Activated CD4-positive, CD25-positive, alpha-beta regulatory T cell (primary cell): ENCODE results near the gene SLCO3A1.

Source experiments
- DNase-seq, 4 experiments: peaks; one replicate each; lab custom pipeline; 2025; lab: John Stamatoyannopoulos, UW

The SLCO3A1 gene

GRCh38 chr15:92003515-92004067 is 150.1 kb downstream of the SLCO3A1 start:
- no peak for DNase-seq

- DNase-seq, result no peak
These were observed 151.6 kb downstream of the SLCO3A1 start for GRCh38 chr15:92005154-92005553.

GRCh38 chr15:92006186-92007028 is 152.9 kb downstream of the SLCO3A1 start:
- no peak for DNase-seq

GRCh38 chr15:92009162-92009561 is 155.7 kb downstream of the SLCO3A1 start:
- no peak for DNase-seq

GRCh38 chr15:92011611-92012367 is 158.3 kb downstream of the SLCO3A1 start:
- no peak for DNase-seq

GRCh38 chr15:92012368-92012629 is 158.8 kb downstream of the SLCO3A1 start:
- DNase-seq, result no peak

- DNase-seq, result no peak
These were observed 159.4 kb downstream of the SLCO3A1 start for GRCh38 chr15:92012881-92013280.

GRCh38 chr15:92014281-92015030 is 160.9 kb downstream of the SLCO3A1 start:
- no peak for DNase-seq

- no peak for DNase-seq
These were observed 164.5 kb downstream of the SLCO3A1 start for GRCh38 chr15:92017882-92018534.

GRCh38 chr15:92018535-92019239 is 165.2 kb downstream of the SLCO3A1 start:
- DNase-seq, result no peak

- no peak for DNase-seq
These were observed 166.2 kb downstream of the SLCO3A1 start for GRCh38 chr15:92019706-92020105.

- no peak for DNase-seq
These were observed 166.7 kb downstream of the SLCO3A1 start for GRCh38 chr15:92020207-92020606.

GRCh38 chr15:92020804-92021203 is 167.3 kb downstream of the SLCO3A1 start:
- no peak for DNase-seq

GRCh38 chr15:92021792-92022191 is 168.3 kb downstream of the SLCO3A1 start:
- DNase-seq, result no peak

GRCh38 chr15:92023965-92024364 is 170.5 kb downstream of the SLCO3A1 start:
- DNase-seq, result no peak

GRCh38 chr15:92025706-92026270 is 172.3 kb downstream of the SLCO3A1 start:
- no peak for DNase-seq

GRCh38 chr15:92028389-92028724 is 174.8 kb downstream of the SLCO3A1 start:
- no peak for DNase-seq

GRCh38 chr15:92029767-92030166 is 176.3 kb downstream of the SLCO3A1 start:
- no peak for DNase-seq

GRCh38 chr15:92033314-92033713 is 179.8 kb downstream of the SLCO3A1 start:
- no peak for DNase-seq

- DNase-seq, result no peak
These were observed 180.2 kb downstream of the SLCO3A1 start for GRCh38 chr15:92033723-92034122.

GRCh38 chr15:92034227-92034626 is 180.7 kb downstream of the SLCO3A1 start:
- DNase-seq, result no peak
